HepG2 (cell line): ENCODE measurements around the gene COMT. TPM values are rescaled to one million over a fixed set of nuclear protein-coding genes. Genes with fewer than 3 reads are reported as not detected.

Experiments
- ATAC-seq: fragments of 200-7000 bp; cut with Tn5 transposase; 3 replicates; pipeline ENCODE4 v1.9.1; 2020; ENCODE audit warnings: mild to moderate bottlenecking, moderate library complexity
- BruUV-seq: library from RNA; stranded (reverse); fragments of 400-500 nt; replicated peaks from 2 replicates; lab custom pipeline; 2021; lab: Mats Ljungman, UMichigan
- CTCF ChIA-PET: fragments of 300-600 bp; formaldehyde crosslinking; extraction: SDS; loops from one replicate; lab custom pipeline; 2021; ENCODE audit warnings: low total read pairs, inconsistent platforms, low intra/inter-chr PET ratio; lab: Yijun Ruan, JAX
- POLR2A ChIA-PET: fragments of 350-600 bp; sonication (Branson Sonifier 250); formaldehyde crosslinking; loops from one replicate; lab custom pipeline; 2020; ENCODE audit warnings: antibody characterized with exemption, inconsistent platforms; lab: Yijun Ruan, JAX
- DNase-seq: peaks from one replicate; pipeline ENCODE4 v3.0.0-alpha.2; 2015; ENCODE audit warnings: low spot score
- FAIRE-seq: peaks from 3 replicates; lab custom pipeline; 2011; peaks lifted over from hg19 to GRCh38; lab: Jason Lieb, UNC
- H2AFZ ChIP-seq: one replicate; pipeline ENCODE4 v1.6.1; 2011; ENCODE audit warnings: low read length, inconsistent platforms
- H3K27ac ChIP-seq: fragments of 300-600 bp; 3 replicates; pipeline ENCODE4 v1.8.0; 2011; ENCODE audit warnings: mixed run types, mild to moderate bottlenecking, mixed read lengths, low read length, inconsistent platforms; ENCODE audit not compliant: insufficient read depth; ENCODE audit errors: extremely low read length
- H3K27me3 ChIP-seq, 2 experiments: fragments of 200-600 bp in 1 of 2; 2 replicates in 1 of 2; 3 replicates in 1 of 2; pipeline versions ENCODE4 v1.6.0 to v1.8.0; 2011; ENCODE audit warnings: low read length in 2 of 2, mild to moderate bottlenecking in 2 of 2, moderate library complexity in 2 of 2, inconsistent platforms in 1 of 2; ENCODE audit not compliant: insufficient read depth in 2 of 2, control insufficient read depth in 1 of 2
- H3K36me3 ChIP-seq, 2 experiments: fragments of 200-600 bp in 1 of 2; replicated peaks in 1 of 2; 2 replicates in 1 of 2; 3 replicates in 1 of 2; pipeline versions ENCODE4 v1.5.1 to v1.8.0; 2011; ENCODE audit warnings: low read length in 2 of 2, inconsistent platforms in 1 of 2; ENCODE audit not compliant: insufficient read depth in 2 of 2, control insufficient read depth in 1 of 2
- H3K4me1 ChIP-seq: 2 replicates; pipeline ENCODE4 v1.5.1; 2012; ENCODE audit warnings: low read length, inconsistent platforms; ENCODE audit not compliant: insufficient read depth
- H3K4me2 ChIP-seq: 2 replicates; pipeline ENCODE4 v1.6.0; 2011; ENCODE audit warnings: low read depth, low read length, inconsistent platforms
- H3K4me3 ChIP-seq, 3 experiments: fragments of 200-600 bp in 1 of 3; sonication (generic), shearing (Covaris generic) in 1 of 3; replicated peaks in 1 of 3; 2 replicates each; pipeline ENCODE4 v1.5.1; 2011 to 2016; ENCODE audit warnings: low read length in 3 of 3, inconsistent platforms in 2 of 3, low read depth in 2 of 3, mild to moderate bottlenecking in 2 of 3, control low read depth in 1 of 3, mixed read lengths in 1 of 3; ENCODE audit not compliant: insufficient read depth in 1 of 3
- H3K79me2 ChIP-seq: one replicate; pipeline ENCODE4 v1.6.1; 2011; ENCODE audit warnings: low read length, inconsistent platforms; ENCODE audit not compliant: insufficient read depth
- H3K9ac ChIP-seq: 2 replicates; pipeline ENCODE4 v1.6.0; 2011; ENCODE audit warnings: mild to moderate bottlenecking, low read depth, low read length, inconsistent platforms; ENCODE audit not compliant: insufficient read depth
- H3K9me3 ChIP-seq: 2 replicates; pipeline ENCODE4 v1.5.1; 2012; ENCODE audit warnings: mild to moderate bottlenecking, low read length
- H4K20me1 ChIP-seq: 2 replicates; pipeline ENCODE4 v1.6.0; 2011; ENCODE audit warnings: inconsistent platforms, mild to moderate bottlenecking, low read length, moderate library complexity; ENCODE audit not compliant: insufficient read depth
- ATF7-NPFF ChIP-seq: sonication (generic); formaldehyde crosslinking; IDR thresholded peaks from 2 replicates; pipeline ENCODE4 v1.8.1; 2023; ENCODE audit warnings: mild to moderate bottlenecking, low read depth, missing genetic modification reagents, moderate library complexity
- HNRNPL ChIP-seq: fragments of 200-400 bp; formaldehyde crosslinking; IDR thresholded peaks from 2 replicates; pipeline ENCODE4 v1.6.1; 2017; ENCODE audit warnings: mild to moderate bottlenecking, low read depth, low read length
- NPAS2 ChIP-seq: sonication (generic); formaldehyde crosslinking; IDR thresholded peaks from 2 replicates; pipeline ENCODE4 v1.8.0; 2022; ENCODE audit warnings: mild to moderate bottlenecking, missing genetic modification reagents, borderline replicate concordance
- TSC22D2 ChIP-seq: sonication (generic); formaldehyde crosslinking; IDR thresholded peaks from 2 replicates; pipeline ENCODE4 v1.5.1; 2020; ENCODE audit warnings: missing genetic modification reagents, mild to moderate bottlenecking, borderline replicate concordance
- ZBTB20 ChIP-seq: sonication (generic); formaldehyde crosslinking; IDR thresholded peaks from 2 replicates; pipeline ENCODE4 v1.8.1; 2023; ENCODE audit warnings: missing genetic modification reagents, low read depth, mild to moderate bottlenecking, borderline replicate concordance
- ZNF703 ChIP-seq: sonication (generic); formaldehyde crosslinking; IDR thresholded peaks from 2 replicates; pipeline ENCODE4 v1.5.1; 2020; ENCODE audit warnings: missing genetic modification reagents, mild to moderate bottlenecking, moderate library complexity, borderline replicate concordance
- ZNF816 ChIP-seq: sonication (generic); formaldehyde crosslinking; IDR thresholded peaks from 2 replicates; pipeline ENCODE4 v1.8.0; 2022; ENCODE audit warnings: missing genetic modification reagents, mild to moderate bottlenecking, borderline replicate concordance
- WGBS: methylation state at CpG from one replicate; pipeline ENCODE4 v1.1.6; 2017; ENCODE audit warnings: low lambda C conversion rate; 5-methylcytosine and 5-hydroxymethylcytosine counted together
- in situ Hi-C: cut with HindIII; loops from 2 replicates; pipeline ENCODE4 v1.10.0; 2017; ENCODE audit warnings: low pct_unique_long_range_greater_than_20kb; ENCODE audit not compliant: extremely low pct_ligation_motif_present
- intact Hi-C: fragments of 100-400 bp; cut with micrococcal nuclease; formaldehyde crosslinking; loops from one replicate; pipeline ENCODE4 v1.10.0; 2022; ENCODE audit not compliant: unreplicated experiment
- polyA plus RNA-seq, 8 experiments: library from polyadenylated mRNA; depleted of rRNA in 3 of 8; stranded (reverse) in 7 of 8; unstranded in 1 of 8; fragments of >200 nt; fragmentation: Illumina TruSeq in 4 of 8; extraction: Trizol in 4 of 8; gene quantifications; 2 replicates each; pipeline versions ENCODE4 v1.2.1 to v1.2.3, GENCODE V29; 2011 to 2016; ENCODE audit warnings: low read depth in 4 of 8, missing spikeins in 1 of 8, mixed read lengths in 1 of 8; ENCODE audit not compliant: insufficient read depth in 1 of 8
- total RNA-seq, 5 experiments: library from RNA; depleted of rRNA; stranded (reverse); fragments of >200 nt; fragmentation: Illumina TruSeq; extraction: Trizol; gene quantifications; 2 replicates each; pipeline ENCODE4 v1.2.3, GENCODE V29; 2016; ENCODE audit warnings: low read depth in 1 of 5
- TF ChIP-seq, protein P1 (sequence below): sonication (generic); formaldehyde crosslinking; IDR thresholded peaks from 2 replicates; pipeline ENCODE4 v1.8.0; 2022; ENCODE audit warnings: mild to moderate bottlenecking, missing genetic modification reagents, moderate library complexity
- TF ChIP-seq, protein P2 (sequence below): sonication (generic); formaldehyde crosslinking; IDR thresholded peaks from 2 replicates; pipeline ENCODE4 v1.5.0; 2020; ENCODE audit warnings: mild to moderate bottlenecking, missing genetic modification reagents
- TF ChIP-seq, protein P3 (sequence below): IDR thresholded peaks from 2 replicates; pipeline ENCODE4 v1.6.1; 2016; ENCODE audit warnings: low read depth, control low read depth

The COMT gene
- total and polyA plus RNA-seq, 2 of the 13 experiments (the other 11 are each of a cell fraction or from before 2014, with no cell fraction given): 156 to 162 TPM

DNA sequence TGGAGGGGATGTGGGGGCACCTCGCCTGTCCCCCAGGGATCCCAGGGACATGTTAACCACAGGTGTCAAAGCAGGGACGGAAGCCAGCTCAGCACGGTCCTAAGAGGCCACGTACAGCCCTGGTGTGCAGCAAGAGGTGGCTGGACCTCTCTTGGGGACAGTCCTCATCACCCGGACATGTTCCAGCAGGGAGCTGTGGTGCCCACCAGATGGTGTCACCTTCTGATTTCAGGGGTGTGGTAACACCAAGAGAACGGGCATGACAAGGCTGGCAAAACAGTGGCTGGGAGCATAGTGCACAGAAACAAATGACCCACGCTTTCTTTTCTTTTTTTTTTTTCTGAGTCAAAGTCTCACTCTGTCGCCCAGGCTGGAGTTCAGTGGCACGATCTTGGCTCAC, 25.6 kb upstream of the COMT start:
- H3K4me1 ChIP-seq: no peaks in the 10 kb centered on the region
- H4K20me1 ChIP-seq: no peaks in the 10 kb centered on the region
- intact Hi-C loops (no loop called here), in situ Hi-C loops (loop anchor here (10.0 kb wide), 1 partner anchor 161 kb away; no protein-coding TSS in a partner anchor)
- H3K27me3 ChIP-seq: no peaks in the 10 kb centered on the region
- 0 out of 2 replicates have a peak, but pooled peaks cover 4% of the 10 kb centered on the region for H3K9me3 ChIP-seq
- BruUV-seq: no TSS peak
- no peak for DNase-seq
- H3K27ac ChIP-seq: no peak overlapping the region
- ChIA-PET CTCF (no interaction called here), POLR2A (no interaction called here)
- FAIRE-seq: no peak
- no peak overlapping the region for H3K4me2 ChIP-seq
- H3K4me3 ChIP-seq: no peak overlapping the region
- TF ChIP-seq, protein P1, sequence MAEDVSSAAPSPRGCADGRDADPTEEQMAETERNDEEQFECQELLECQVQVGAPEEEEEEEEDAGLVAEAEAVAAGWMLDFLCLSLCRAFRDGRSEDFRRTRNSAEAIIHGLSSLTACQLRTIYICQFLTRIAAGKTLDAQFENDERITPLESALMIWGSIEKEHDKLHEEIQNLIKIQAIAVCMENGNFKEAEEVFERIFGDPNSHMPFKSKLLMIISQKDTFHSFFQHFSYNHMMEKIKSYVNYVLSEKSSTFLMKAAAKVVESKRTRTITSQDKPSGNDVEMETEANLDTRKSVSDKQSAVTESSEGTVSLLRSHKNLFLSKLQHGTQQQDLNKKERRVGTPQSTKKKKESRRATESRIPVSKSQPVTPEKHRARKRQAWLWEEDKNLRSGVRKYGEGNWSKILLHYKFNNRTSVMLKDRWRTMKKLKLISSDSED (CRISPR knock-in tag): no peak
- TF ChIP-seq ZNF703 (CRISPR knock-in tag) (no peak), ZNF816 (CRISPR knock-in tag) (no peak), ATF7-NPFF (CRISPR knock-in tag) (no peak), HNRNPL (no peak), NPAS2 (CRISPR knock-in tag) (no peak), TSC22D2 (no peak), ZBTB20 (no peak)
- TF ChIP-seq, protein P2, sequence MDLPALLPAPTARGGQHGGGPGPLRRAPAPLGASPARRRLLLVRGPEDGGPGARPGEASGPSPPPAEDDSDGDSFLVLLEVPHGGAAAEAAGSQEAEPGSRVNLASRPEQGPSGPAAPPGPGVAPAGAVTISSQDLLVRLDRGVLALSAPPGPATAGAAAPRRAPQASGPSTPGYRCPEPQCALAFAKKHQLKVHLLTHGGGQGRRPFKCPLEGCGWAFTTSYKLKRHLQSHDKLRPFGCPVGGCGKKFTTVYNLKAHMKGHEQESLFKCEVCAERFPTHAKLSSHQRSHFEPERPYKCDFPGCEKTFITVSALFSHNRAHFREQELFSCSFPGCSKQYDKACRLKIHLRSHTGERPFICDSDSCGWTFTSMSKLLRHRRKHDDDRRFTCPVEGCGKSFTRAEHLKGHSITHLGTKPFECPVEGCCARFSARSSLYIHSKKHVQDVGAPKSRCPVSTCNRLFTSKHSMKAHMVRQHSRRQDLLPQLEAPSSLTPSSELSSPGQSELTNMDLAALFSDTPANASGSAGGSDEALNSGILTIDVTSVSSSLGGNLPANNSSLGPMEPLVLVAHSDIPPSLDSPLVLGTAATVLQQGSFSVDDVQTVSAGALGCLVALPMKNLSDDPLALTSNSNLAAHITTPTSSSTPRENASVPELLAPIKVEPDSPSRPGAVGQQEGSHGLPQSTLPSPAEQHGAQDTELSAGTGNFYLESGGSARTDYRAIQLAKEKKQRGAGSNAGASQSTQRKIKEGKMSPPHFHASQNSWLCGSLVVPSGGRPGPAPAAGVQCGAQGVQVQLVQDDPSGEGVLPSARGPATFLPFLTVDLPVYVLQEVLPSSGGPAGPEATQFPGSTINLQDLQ (CRISPR knock-in tag): no peak
- TF ChIP-seq, protein P3, sequence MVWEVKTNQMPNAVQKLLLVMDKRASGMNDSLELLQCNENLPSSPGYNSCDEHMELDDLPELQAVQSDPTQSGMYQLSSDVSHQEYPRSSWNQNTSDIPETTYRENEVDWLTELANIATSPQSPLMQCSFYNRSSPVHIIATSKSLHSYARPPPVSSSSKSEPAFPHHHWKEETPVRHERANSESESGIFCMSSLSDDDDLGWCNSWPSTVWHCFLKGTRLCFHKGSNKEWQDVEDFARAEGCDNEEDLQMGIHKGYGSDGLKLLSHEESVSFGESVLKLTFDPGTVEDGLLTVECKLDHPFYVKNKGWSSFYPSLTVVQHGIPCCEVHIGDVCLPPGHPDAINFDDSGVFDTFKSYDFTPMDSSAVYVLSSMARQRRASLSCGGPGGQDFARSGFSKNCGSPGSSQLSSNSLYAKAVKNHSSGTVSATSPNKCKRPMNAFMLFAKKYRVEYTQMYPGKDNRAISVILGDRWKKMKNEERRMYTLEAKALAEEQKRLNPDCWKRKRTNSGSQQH: no peak
- no peak overlapping the region for H3K9ac ChIP-seq
- no peaks in the 10 kb centered on the region for H3K79me2 ChIP-seq
- ATAC-seq: no peak
- H3K36me3 ChIP-seq: peaks cover 24 to 66% of the 10 kb centered on the region in 2 experiments; a peak in 4 of 5 replicates
- 94% methylated on average over 4 of the region's 9 CpGs for WGBS
- H2AFZ ChIP-seq: no peak overlapping the region
